Astrocyte (in vitro differentiated cells and primary cell): ENCODE results near the gene TRPC4AP. TPM values are rescaled to one million over a fixed set of nuclear protein-coding genes. Genes with fewer than 3 reads are reported as not detected.

ENCODE experiments used
- DNase-seq: peaks from one replicate; pipeline ENCODE4 v3.0.0-alpha.2; 2010; ENCODE audit warnings: low read depth
- FAIRE-seq: peaks from 2 replicates; lab custom pipeline; 2011; peaks lifted over from hg19 to GRCh38; lab: Jason Lieb, UNC
- H2AFZ ChIP-seq: 2 replicates; pipeline ENCODE4 v1.6.0; 2012; ENCODE audit warnings: low read depth, low read length, inconsistent platforms
- H3K27ac ChIP-seq: 2 replicates; pipeline ENCODE4 v1.5.1; 2011; ENCODE audit warnings: low read depth, low read length, inconsistent platforms
- H3K27me3 ChIP-seq: 2 replicates; pipeline ENCODE4 v1.6.0; 2011; ENCODE audit warnings: low read length, inconsistent platforms; ENCODE audit not compliant: insufficient read depth
- H3K36me3 ChIP-seq: 2 replicates; pipeline ENCODE4 v1.5.1; 2011; ENCODE audit warnings: low read length, inconsistent platforms; ENCODE audit not compliant: insufficient read depth
- H3K4me1 ChIP-seq: 2 replicates; pipeline ENCODE4 v1.5.1; 2011; ENCODE audit warnings: low read length, inconsistent platforms; ENCODE audit not compliant: insufficient read depth
- H3K4me2 ChIP-seq: 2 replicates; pipeline ENCODE4 v1.6.0; 2012; ENCODE audit warnings: low read length, inconsistent platforms
- H3K4me3 ChIP-seq: 2 replicates; pipeline ENCODE4 v1.5.1; 2011; ENCODE audit warnings: low read depth, mild to moderate bottlenecking, low read length, inconsistent platforms; ENCODE audit not compliant: insufficient read depth
- H3K79me2 ChIP-seq: 2 replicates; pipeline ENCODE4 v1.6.0; 2012; ENCODE audit warnings: mild to moderate bottlenecking, low read length, inconsistent platforms; ENCODE audit not compliant: insufficient read depth
- H3K9ac ChIP-seq: 2 replicates; pipeline ENCODE4 v1.6.0; 2012; ENCODE audit warnings: mild to moderate bottlenecking, low read length, inconsistent platforms
- H3K9me3 ChIP-seq: 2 replicates; pipeline ENCODE4 v1.5.1; 2012; ENCODE audit warnings: low read depth, mild to moderate bottlenecking, low read length, inconsistent platforms; ENCODE audit not compliant: insufficient read depth
- H4K20me1 ChIP-seq: 2 replicates; pipeline ENCODE4 v1.6.0; 2012; ENCODE audit warnings: low read length, inconsistent platforms; ENCODE audit not compliant: insufficient read depth
- H3K27ac Mint-ChIP-seq: one replicate; pipeline ENCODE4 v1.8.0; 2021; ENCODE audit warnings: mild to moderate bottlenecking, mixed read lengths; ENCODE audit not compliant: unreplicated experiment
- H3K27me3 Mint-ChIP-seq: one replicate; pipeline ENCODE4 v1.8.0; 2021; ENCODE audit warnings: low read depth, mixed read lengths; ENCODE audit not compliant: unreplicated experiment
- H3K36me3 Mint-ChIP-seq: one replicate; pipeline ENCODE4 v1.8.0; 2021; ENCODE audit warnings: low read depth, mixed read lengths; ENCODE audit not compliant: unreplicated experiment
- H3K4me1 Mint-ChIP-seq: one replicate; pipeline ENCODE4 v1.8.0; 2021; ENCODE audit warnings: low read depth, mixed read lengths; ENCODE audit not compliant: unreplicated experiment
- H3K4me3 Mint-ChIP-seq: one replicate; pipeline ENCODE4 v1.8.0; 2021; ENCODE audit warnings: mild to moderate bottlenecking, moderate library complexity, mixed read lengths; ENCODE audit not compliant: unreplicated experiment
- H3K9me3 Mint-ChIP-seq: one replicate; pipeline ENCODE4 v1.8.0; 2021; ENCODE audit warnings: mild to moderate bottlenecking, mixed read lengths; ENCODE audit not compliant: unreplicated experiment
- EZH2 ChIP-seq: IDR thresholded peaks from 2 replicates; pipeline ENCODE4 v1.6.1; 2012; ENCODE audit warnings: mild to moderate bottlenecking, low read length, inconsistent platforms; ENCODE audit not compliant: insufficient read depth
- total RNA-seq: library from RNA; stranded (reverse); gene quantifications from 2 replicates; pipeline ENCODE4 v1.2.1, GENCODE V29; 2021
- TF ChIP-seq, protein P1 (sequence below): IDR thresholded peaks from 2 replicates; pipeline ENCODE4 v1.5.1; 2011; ENCODE audit warnings: low read depth, mild to moderate bottlenecking, inconsistent platforms, low read length, moderate library complexity; ENCODE audit not compliant: insufficient read depth

TRPC4AP gene
- total RNA-seq, 1 donor from 2014 or later: 92.6 TPM

DNA sequence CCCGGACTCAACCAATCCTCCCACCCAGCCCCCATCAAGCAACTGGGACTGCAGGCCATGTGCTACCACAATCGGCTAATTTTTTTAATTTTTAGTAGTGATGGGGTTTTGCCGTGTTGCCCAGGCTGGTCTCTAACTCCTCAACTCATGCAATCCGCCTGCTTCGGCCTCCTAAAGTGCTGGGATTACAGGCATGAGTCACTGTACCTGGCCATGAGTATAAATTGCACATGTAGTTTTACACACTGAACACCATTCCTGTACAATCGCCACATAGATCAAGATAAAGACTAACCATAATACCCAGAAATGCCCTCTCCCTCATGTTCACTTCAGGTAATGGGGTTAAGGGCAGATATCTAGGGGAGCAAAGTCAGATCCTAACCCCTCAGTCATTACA, 26.4 kb downstream of the TRPC4AP start:
- FAIRE-seq (no peak), DNase-seq (no peak)
- Histone ChIP-seq H3K36me3 (peaks cover 15% of the 10 kb centered on the region), H3K27me3 (no peaks in the 10 kb centered on the region), H3K4me3 (no peak overlapping the region), H3K27ac (no peak overlapping the region), H3K4me1 (no peaks in the 10 kb centered on the region), H3K4me2 (no peak overlapping the region), H4K20me1 (peaks cover 85% of the 10 kb centered on the region), H3K79me2 (peaks cover 96% of the 10 kb centered on the region), H3K9me3 (no peaks in the 10 kb centered on the region), H3K9ac (no peak overlapping the region), H2AFZ (no peak overlapping the region)
- no peak for TF ChIP-seq EZH2
- TF ChIP-seq, protein P1, sequence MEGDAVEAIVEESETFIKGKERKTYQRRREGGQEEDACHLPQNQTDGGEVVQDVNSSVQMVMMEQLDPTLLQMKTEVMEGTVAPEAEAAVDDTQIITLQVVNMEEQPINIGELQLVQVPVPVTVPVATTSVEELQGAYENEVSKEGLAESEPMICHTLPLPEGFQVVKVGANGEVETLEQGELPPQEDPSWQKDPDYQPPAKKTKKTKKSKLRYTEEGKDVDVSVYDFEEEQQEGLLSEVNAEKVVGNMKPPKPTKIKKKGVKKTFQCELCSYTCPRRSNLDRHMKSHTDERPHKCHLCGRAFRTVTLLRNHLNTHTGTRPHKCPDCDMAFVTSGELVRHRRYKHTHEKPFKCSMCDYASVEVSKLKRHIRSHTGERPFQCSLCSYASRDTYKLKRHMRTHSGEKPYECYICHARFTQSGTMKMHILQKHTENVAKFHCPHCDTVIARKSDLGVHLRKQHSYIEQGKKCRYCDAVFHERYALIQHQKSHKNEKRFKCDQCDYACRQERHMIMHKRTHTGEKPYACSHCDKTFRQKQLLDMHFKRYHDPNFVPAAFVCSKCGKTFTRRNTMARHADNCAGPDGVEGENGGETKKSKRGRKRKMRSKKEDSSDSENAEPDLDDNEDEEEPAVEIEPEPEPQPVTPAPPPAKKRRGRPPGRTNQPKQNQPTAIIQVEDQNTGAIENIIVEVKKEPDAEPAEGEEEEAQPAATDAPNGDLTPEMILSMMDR: no peak
- H3K4me1 Mint-ChIP-seq: peaks cover 6% of the 10 kb centered on the region
- peaks cover 19% of the 10 kb centered on the region for H3K36me3 Mint-ChIP-seq
- H3K4me3 Mint-ChIP-seq: no peak overlapping the region
- no peak overlapping the region for H3K27ac Mint-ChIP-seq
- H3K9me3 Mint-ChIP-seq: no peaks in the 10 kb centered on the region
- H3K27me3 Mint-ChIP-seq: no peaks in the 10 kb centered on the region

DNA sequence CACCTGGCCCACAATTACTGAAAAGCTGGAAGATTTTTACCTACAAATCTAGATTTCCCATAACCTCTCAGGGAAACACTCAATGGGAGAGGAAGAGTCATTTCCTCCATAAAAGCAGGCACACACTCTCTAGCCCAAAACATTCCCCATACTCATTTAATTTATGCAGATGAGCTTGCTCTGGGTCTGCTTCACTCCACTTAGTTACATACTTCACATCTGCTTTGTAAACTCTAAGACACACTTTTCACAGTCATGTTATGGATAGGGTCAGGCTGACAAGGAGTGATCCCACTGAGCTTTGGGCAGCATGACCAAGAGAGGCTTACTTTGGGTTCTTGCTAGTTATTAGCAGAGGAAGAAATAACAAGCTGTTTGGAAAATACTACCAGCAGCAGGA, 27.4 kb downstream of the TRPC4AP start:
- peaks cover 15% of the 10 kb centered on the region for H3K36me3 ChIP-seq
- peaks cover 92% of the 10 kb centered on the region for H4K20me1 ChIP-seq
- H3K4me3 ChIP-seq: no peak overlapping the region
- H2AFZ ChIP-seq: no peak overlapping the region
- no peaks in the 10 kb centered on the region for H3K27me3 ChIP-seq
- H3K4me2 ChIP-seq: no peak overlapping the region
- FAIRE-seq (no peak), DNase-seq (no peak)
- H3K36me3 Mint-ChIP-seq: peaks cover 16% of the 10 kb centered on the region
- peaks cover 100% of the 10 kb centered on the region for H3K79me2 ChIP-seq
- H3K4me3 Mint-ChIP-seq: no peak overlapping the region
- H3K4me1 ChIP-seq: no peaks in the 10 kb centered on the region
- H3K27ac ChIP-seq: no peak overlapping the region
- no peaks in the 10 kb centered on the region for H3K9me3 ChIP-seq
- H3K9me3 Mint-ChIP-seq: peaks cover under 1% of the 10 kb centered on the region
- no peak overlapping the region for H3K27ac Mint-ChIP-seq
- no peak overlapping the region for H3K9ac ChIP-seq
- TF ChIP-seq, protein P1: no peak
- TF ChIP-seq EZH2: no peak
- H3K4me1 Mint-ChIP-seq: peaks cover 8% of the 10 kb centered on the region
- H3K27me3 Mint-ChIP-seq: no peaks in the 10 kb centered on the region

DNA sequence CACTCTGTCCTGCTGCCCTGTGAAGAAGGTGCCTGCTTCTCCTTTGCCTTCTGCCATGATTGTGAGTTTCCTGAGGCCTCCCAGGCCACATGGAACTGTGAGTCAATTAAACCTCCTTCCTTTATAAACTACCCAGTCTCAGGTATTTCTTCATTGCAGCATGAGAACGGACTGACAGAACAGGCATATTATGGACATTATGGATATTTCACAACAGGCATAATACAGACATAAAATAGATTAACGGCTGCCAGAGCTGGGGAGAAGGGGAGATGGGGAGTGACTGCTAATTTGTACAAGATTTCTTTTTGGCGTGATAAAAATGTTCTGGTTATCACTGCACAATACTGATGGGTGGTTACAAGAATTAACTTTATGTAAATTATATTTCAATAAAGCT, 29.4 kb downstream of the TRPC4AP start:
- Histone ChIP-seq H4K20me1 (peaks cover 95% of the 10 kb centered on the region), H3K27ac (no peak overlapping the region), H2AFZ (no peak overlapping the region), H3K27me3 (no peaks in the 10 kb centered on the region), H3K4me1 (no peaks in the 10 kb centered on the region), H3K36me3 (peaks cover 12% of the 10 kb centered on the region), H3K4me3 (no peak overlapping the region), H3K9ac (no peak overlapping the region), H3K4me2 (no peak overlapping the region), H3K79me2 (peaks cover 100% of the 10 kb centered on the region), H3K9me3 (no peaks in the 10 kb centered on the region)
- TF ChIP-seq EZH2: no peak
- TF ChIP-seq, protein P1: no peak
- Mint-ChIP-seq H3K4me1 (peaks cover 8% of the 10 kb centered on the region), H3K4me3 (no peak overlapping the region), H3K36me3 (peaks cover 20% of the 10 kb centered on the region), H3K9me3 (peaks cover 4% of the 10 kb centered on the region), H3K27me3 (no peaks in the 10 kb centered on the region), H3K27ac (no peak overlapping the region)
- FAIRE-seq (no peak), DNase-seq (no peak)
